WTC11 (cell line): ENCODE results near the gene TINAG. TPM values are rescaled to one million over a fixed set of nuclear protein-coding genes. Genes with fewer than 3 reads are reported as not detected.

Experiments
- ATAC-seq: fragments of 200-7000 bp; cut with Tn5 transposase; 2 replicates; pipeline ENCODE4 v1.10.0; 2021; ENCODE audit warnings: mild to moderate bottlenecking, moderate library complexity
- CTCF ChIA-PET: fragments of 300-600 bp; sonication (Branson Sonifier 250); formaldehyde crosslinking; loops from one replicate; lab custom pipeline; 2021; ENCODE audit warnings: antibody characterized with exemption; lab: Charles Lee
- POLR2A ChIA-PET: fragments of 350-600 bp; sonication (Branson Sonifier 250); formaldehyde crosslinking; loops from one replicate; lab custom pipeline; 2021; ENCODE audit warnings: antibody characterized with exemption; lab: Charles Lee
- DNase-seq: peaks from one replicate; pipeline ENCODE4 v3.0.0; 2021; ENCODE audit warnings: low spot score
- H3K27ac Mint-ChIP-seq: 2 replicates; pipeline ENCODE4 v1.8.0; 2021; ENCODE audit warnings: mixed read lengths
- H3K27me3 Mint-ChIP-seq: 2 replicates; pipeline ENCODE4 v1.8.0; 2021; ENCODE audit warnings: low read depth, mild to moderate bottlenecking, moderate library complexity, mixed read lengths
- H3K36me3 Mint-ChIP-seq: 2 replicates; pipeline ENCODE4 v1.8.0; 2021; ENCODE audit warnings: mixed read lengths
- H3K4me1 Mint-ChIP-seq: 2 replicates; pipeline ENCODE4 v1.8.0; 2022; ENCODE audit warnings: mixed read lengths
- H3K4me3 Mint-ChIP-seq: 2 replicates; pipeline ENCODE4 v1.8.0; 2021; ENCODE audit warnings: mild to moderate bottlenecking, moderate library complexity, mixed read lengths
- H3K9me3 Mint-ChIP-seq: 2 replicates; pipeline ENCODE4 v1.8.0; 2021; ENCODE audit warnings: mixed read lengths
- CREB1 ChIP-seq: sonication (generic); formaldehyde crosslinking; IDR thresholded peaks from 2 replicates; pipeline ENCODE4 v1.8.0; 2023; ENCODE audit warnings: mild to moderate bottlenecking, missing genetic modification reagents
- ELF4 ChIP-seq: sonication (generic); formaldehyde crosslinking; IDR thresholded peaks from 2 replicates; pipeline ENCODE4 v1.8.1; 2022; ENCODE audit warnings: low read depth, mild to moderate bottlenecking, moderate library complexity, missing genetic modification reagents
- FOXJ3 ChIP-seq: sonication (generic); formaldehyde crosslinking; IDR thresholded peaks from 2 replicates; pipeline ENCODE4 v1.9.0; 2021; ENCODE audit warnings: missing genetic modification reagents, mild to moderate bottlenecking, borderline replicate concordance
- FOXP1 ChIP-seq: sonication (generic); formaldehyde crosslinking; IDR thresholded peaks from 2 replicates; pipeline ENCODE4 v1.8.0; 2022; ENCODE audit warnings: missing genetic modification reagents, mild to moderate bottlenecking, moderate library complexity, borderline replicate concordance
- IRF2 ChIP-seq: sonication (generic); formaldehyde crosslinking; IDR thresholded peaks from 2 replicates; pipeline ENCODE4 v1.8.0; 2022; ENCODE audit warnings: low read depth, missing genetic modification reagents, borderline replicate concordance
- JAZF1 ChIP-seq: fragments of 250-450 bp; sonication (Bioruptor Pico); IDR thresholded peaks from 2 replicates; pipeline ENCODE4 v1.9.0; 2021; ENCODE audit warnings: moderate library complexity, mild to moderate bottlenecking, inconsistent platforms
- KAT7 ChIP-seq: sonication (generic); formaldehyde crosslinking; IDR thresholded peaks from 2 replicates; pipeline ENCODE4 v1.8.1; 2023; ENCODE audit warnings: missing genetic modification reagents, mild to moderate bottlenecking, borderline replicate concordance
- MXD4 ChIP-seq: fragments of 250-450 bp; sonication (Bioruptor Pico); IDR thresholded peaks from 2 replicates; pipeline ENCODE4 v1.8.0; 2021; ENCODE audit warnings: mild to moderate bottlenecking, moderate library complexity, borderline replicate concordance
- MYBL2 ChIP-seq: sonication (generic); formaldehyde crosslinking; IDR thresholded peaks from 2 replicates; pipeline ENCODE4 v1.8.1; 2023; ENCODE audit warnings: mild to moderate bottlenecking, moderate library complexity, missing genetic modification reagents
- NR2C2 ChIP-seq: sonication (generic); formaldehyde crosslinking; IDR thresholded peaks from 2 replicates; pipeline ENCODE4 v1.8.0; 2022; ENCODE audit warnings: mild to moderate bottlenecking, missing genetic modification reagents
- total RNA-seq: library from RNA; stranded (reverse); gene quantifications from 3 replicates; pipeline ENCODE4 v1.2.3, GENCODE V29; 2021
- TF ChIP-seq, protein P1 (sequence below): fragments of 250-450 bp; sonication (Bioruptor Pico); IDR thresholded peaks from 2 replicates; pipeline ENCODE4 v2.1.2; 2022; ENCODE audit warnings: mild to moderate bottlenecking, moderate library complexity
- TF ChIP-seq, protein P2 (sequence below): sonication (generic); formaldehyde crosslinking; IDR thresholded peaks from 2 replicates; pipeline ENCODE4 v1.8.1; 2022; ENCODE audit warnings: mild to moderate bottlenecking, moderate library complexity, missing genetic modification reagents
- TF ChIP-seq, protein P3 (sequence below): fragments of 250-450 bp; sonication (Bioruptor Pico); IDR thresholded peaks from 2 replicates; pipeline ENCODE4 v1.9.0; 2021; ENCODE audit warnings: mild to moderate bottlenecking
- TF ChIP-seq, protein P4 (sequence below): sonication (generic); formaldehyde crosslinking; IDR thresholded peaks from 2 replicates; pipeline ENCODE4 v1.8.0; 2022; ENCODE audit warnings: mild to moderate bottlenecking, missing genetic modification reagents
- TF ChIP-seq, protein P5 (sequence below): sonication (generic); formaldehyde crosslinking; IDR thresholded peaks from 2 replicates; pipeline ENCODE4 v1.8.1; 2023; ENCODE audit warnings: mild to moderate bottlenecking, moderate library complexity, missing genetic modification reagents
- TF ChIP-seq, protein P6 (sequence below): fragments of 200-600 bp; IDR thresholded peaks from 2 replicates; pipeline ENCODE4 v1.8.0; 2022; ENCODE audit warnings: antibody characterized with exemption
- TF ChIP-seq, protein P7 (sequence below): sonication (generic); formaldehyde crosslinking; IDR thresholded peaks from 2 replicates; pipeline ENCODE4 v1.8.0; 2022; ENCODE audit warnings: missing genetic modification reagents

TINAG gene
- total RNA-seq, 1 experiment from 2014 or later: not detected

DNA sequence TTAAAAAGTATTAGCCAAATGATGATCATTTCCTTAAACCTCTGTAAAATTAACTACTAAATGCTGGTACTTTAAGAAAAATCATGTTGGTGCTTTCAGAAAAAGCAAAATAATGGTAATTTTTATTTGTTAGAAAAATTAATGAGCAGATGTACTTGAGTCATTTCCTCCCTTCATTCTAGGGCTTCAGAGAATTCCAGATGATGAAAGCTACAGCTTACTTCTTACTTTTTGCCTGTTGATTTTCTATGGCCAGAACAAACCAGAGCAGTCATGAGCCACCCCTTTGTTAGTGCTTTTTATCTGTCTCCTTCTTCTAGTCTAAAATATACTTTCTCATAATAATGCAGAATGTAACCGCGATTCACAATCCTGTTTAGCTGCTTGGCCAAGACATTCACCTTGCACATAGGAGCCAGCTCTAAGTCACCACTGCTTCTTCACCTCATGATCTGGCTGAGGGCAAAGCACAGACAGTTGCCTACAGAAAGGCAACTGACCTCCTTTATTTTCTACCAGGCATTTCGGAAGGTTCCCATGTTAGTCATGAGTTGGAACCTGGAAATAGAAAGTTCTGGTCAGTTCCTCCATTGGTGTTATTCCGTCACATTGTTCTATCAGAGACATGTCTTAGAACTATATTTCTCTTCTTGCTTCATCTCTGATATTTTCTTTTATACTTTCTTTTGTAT is 43.5 kb upstream of the TINAG start:
- no peaks in the 10 kb centered on the region for H3K9me3 Mint-ChIP-seq
- DNase-seq (no peak), ATAC-seq (no peak)
- H3K27ac Mint-ChIP-seq: no peak overlapping the region
- H3K4me3 Mint-ChIP-seq: no peak overlapping the region
- peaks cover 25% of the 10 kb centered on the region for H3K27me3 Mint-ChIP-seq
- ChIA-PET POLR2A (no interaction called here), CTCF (interaction anchor here (1.0 kb wide), 3 partner anchors 8 to 278 kb away, joined by 3 read pairs; no protein-coding TSS in a partner anchor)
- peaks cover 25% of the 10 kb centered on the region for H3K4me1 Mint-ChIP-seq
- H3K36me3 Mint-ChIP-seq: no peaks in the 10 kb centered on the region
- TF ChIP-seq MXD4 (CRISPR knock-in tag): no peak
- no peak for TF ChIP-seq KAT7 (CRISPR knock-in tag)
- TF ChIP-seq, protein P1, sequence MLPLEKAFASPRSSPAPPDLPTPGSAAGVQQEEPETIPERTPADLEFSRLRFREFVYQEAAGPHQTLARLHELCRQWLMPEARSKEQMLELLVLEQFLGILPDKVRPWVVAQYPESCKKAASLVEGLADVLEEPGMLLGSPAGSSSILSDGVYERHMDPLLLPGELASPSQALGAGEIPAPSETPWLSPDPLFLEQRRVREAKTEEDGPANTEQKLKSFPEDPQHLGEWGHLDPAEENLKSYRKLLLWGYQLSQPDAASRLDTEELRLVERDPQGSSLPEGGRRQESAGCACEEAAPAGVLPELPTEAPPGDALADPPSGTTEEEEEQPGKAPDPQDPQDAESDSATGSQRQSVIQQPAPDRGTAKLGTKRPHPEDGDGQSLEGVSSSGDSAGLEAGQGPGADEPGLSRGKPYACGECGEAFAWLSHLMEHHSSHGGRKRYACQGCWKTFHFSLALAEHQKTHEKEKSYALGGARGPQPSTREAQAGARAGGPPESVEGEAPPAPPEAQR (CRISPR knock-in tag): no peak
- TF ChIP-seq, protein P2, sequence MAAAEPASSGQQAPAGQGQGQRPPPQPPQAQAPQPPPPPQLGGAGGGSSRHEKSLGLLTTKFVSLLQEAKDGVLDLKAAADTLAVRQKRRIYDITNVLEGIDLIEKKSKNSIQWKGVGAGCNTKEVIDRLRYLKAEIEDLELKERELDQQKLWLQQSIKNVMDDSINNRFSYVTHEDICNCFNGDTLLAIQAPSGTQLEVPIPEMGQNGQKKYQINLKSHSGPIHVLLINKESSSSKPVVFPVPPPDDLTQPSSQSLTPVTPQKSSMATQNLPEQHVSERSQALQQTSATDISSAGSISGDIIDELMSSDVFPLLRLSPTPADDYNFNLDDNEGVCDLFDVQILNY: no peak
- no peak for TF ChIP-seq MYBL2 (CRISPR knock-in tag)
- TF ChIP-seq, protein P3, sequence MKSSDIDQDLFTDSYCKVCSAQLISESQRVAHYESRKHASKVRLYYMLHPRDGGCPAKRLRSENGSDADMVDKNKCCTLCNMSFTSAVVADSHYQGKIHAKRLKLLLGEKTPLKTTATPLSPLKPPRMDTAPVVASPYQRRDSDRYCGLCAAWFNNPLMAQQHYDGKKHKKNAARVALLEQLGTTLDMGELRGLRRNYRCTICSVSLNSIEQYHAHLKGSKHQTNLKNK: no peak
- TF ChIP-seq NR2C2 (CRISPR knock-in tag): no peak
- TF ChIP-seq, protein P4, sequence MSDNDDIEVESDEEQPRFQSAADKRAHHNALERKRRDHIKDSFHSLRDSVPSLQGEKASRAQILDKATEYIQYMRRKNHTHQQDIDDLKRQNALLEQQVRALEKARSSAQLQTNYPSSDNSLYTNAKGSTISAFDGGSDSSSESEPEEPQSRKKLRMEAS (CRISPR knock-in tag): no peak
- TF ChIP-seq, protein P5, sequence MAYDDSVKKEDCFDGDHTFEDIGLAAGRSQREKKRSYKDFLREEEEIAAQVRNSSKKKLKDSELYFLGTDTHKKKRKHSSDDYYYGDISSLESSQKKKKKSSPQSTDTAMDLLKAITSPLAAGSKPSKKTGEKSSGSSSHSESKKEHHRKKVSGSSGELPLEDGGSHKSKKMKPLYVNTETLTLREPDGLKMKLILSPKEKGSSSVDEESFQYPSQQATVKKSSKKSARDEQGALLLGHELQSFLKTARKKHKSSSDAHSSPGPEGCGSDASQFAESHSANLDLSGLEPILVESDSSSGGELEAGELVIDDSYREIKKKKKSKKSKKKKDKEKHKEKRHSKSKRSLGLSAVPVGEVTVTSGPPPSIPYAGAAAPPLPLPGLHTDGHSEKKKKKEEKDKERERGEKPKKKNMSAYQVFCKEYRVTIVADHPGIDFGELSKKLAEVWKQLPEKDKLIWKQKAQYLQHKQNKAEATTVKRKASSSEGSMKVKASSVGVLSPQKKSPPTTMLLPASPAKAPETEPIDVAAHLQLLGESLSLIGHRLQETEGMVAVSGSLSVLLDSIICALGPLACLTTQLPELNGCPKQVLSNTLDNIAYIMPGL (CRISPR knock-in tag): no peak

DNA sequence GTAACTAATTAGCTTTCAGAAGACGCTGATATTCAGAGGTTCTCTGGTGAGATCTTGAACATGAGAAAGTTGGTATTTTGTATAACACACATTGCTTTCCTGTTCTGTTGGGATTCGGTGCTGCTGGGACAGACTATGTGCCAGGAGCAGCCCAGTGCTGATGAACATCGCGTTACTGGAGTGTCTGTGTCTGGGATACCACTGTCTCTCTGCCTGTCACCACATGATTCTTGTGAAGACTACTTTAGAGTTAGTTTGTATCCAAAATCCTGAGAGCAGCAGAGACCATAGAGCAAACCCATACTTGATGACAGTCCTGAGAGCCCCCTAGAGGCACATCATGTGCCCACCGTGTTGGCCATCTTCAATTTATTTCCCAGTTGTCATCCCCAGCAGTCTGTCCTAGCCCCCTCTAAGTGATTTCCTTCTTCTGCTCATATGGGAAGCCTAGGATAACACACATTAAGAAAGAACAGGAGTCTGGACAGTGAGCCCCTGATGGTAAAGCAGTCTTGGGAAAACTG is 41.8 kb upstream of the TINAG start:
- no peak for TF ChIP-seq FOXP1
- TF ChIP-seq, protein P6, sequence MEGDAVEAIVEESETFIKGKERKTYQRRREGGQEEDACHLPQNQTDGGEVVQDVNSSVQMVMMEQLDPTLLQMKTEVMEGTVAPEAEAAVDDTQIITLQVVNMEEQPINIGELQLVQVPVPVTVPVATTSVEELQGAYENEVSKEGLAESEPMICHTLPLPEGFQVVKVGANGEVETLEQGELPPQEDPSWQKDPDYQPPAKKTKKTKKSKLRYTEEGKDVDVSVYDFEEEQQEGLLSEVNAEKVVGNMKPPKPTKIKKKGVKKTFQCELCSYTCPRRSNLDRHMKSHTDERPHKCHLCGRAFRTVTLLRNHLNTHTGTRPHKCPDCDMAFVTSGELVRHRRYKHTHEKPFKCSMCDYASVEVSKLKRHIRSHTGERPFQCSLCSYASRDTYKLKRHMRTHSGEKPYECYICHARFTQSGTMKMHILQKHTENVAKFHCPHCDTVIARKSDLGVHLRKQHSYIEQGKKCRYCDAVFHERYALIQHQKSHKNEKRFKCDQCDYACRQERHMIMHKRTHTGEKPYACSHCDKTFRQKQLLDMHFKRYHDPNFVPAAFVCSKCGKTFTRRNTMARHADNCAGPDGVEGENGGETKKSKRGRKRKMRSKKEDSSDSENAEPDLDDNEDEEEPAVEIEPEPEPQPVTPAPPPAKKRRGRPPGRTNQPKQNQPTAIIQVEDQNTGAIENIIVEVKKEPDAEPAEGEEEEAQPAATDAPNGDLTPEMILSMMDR: peak; percentile 22; the same call in 1 of the 2 replicates
- TF ChIP-seq, all 79 proteins: peak for 1
- peak; percentile 85 for ATAC-seq
- ChIA-PET CTCF (interaction anchor here (1.0 to 2.8 kb wide), 5 partner anchors 8 to 280 kb away, joined by 3 to 35 read pairs (median 6); no protein-coding TSS in a partner anchor), POLR2A (interaction anchor here (0.8 kb wide), 1 partner anchor 216 kb away, joined by 3 read pairs; no protein-coding TSS in a partner anchor)
- H3K27me3 Mint-ChIP-seq: peaks cover 17% of the 10 kb centered on the region
- no peak overlapping the region for H3K4me3 Mint-ChIP-seq
- H3K27ac Mint-ChIP-seq: no peak overlapping the region
- H3K9me3 Mint-ChIP-seq: no peaks in the 10 kb centered on the region
- H3K4me1 Mint-ChIP-seq: peaks cover 18% of the 10 kb centered on the region
- H3K36me3 Mint-ChIP-seq: no peaks in the 10 kb centered on the region
- DNase-seq: peak; percentile 19

DNA sequence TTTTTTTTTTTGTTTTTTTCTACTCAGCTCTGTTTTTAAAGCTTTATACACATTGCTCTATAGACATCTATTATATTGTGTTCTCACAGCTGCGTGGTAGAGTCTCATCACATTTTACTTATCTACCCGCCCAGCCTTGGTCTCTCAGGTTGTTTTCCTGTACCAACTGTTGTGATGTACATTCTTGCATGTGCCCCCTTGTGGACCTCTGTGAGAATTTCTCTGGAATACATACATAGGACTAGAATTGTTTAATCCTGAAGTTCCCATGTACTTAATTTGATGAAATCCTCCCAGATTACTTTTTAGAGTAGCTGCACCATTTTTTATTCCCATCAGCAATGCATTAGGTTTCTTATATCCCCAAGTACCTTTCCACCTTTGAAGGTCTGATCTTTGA is 40.4 kb upstream of the TINAG start:
- peak; percentile 24 for DNase-seq
- no peak for TF ChIP-seq CREB1 (CRISPR knock-in tag)
- TF ChIP-seq, protein P6: peak; percentile 32; the same call in 1 of the 2 replicates
- no peak for TF ChIP-seq IRF2 (CRISPR knock-in tag)
- no peak for TF ChIP-seq ELF4 (CRISPR knock-in tag)
- TF ChIP-seq FOXJ3 (CRISPR knock-in tag): no peak
- TF ChIP-seq JAZF1 (CRISPR knock-in tag): no peak
- TF ChIP-seq, protein P7, sequence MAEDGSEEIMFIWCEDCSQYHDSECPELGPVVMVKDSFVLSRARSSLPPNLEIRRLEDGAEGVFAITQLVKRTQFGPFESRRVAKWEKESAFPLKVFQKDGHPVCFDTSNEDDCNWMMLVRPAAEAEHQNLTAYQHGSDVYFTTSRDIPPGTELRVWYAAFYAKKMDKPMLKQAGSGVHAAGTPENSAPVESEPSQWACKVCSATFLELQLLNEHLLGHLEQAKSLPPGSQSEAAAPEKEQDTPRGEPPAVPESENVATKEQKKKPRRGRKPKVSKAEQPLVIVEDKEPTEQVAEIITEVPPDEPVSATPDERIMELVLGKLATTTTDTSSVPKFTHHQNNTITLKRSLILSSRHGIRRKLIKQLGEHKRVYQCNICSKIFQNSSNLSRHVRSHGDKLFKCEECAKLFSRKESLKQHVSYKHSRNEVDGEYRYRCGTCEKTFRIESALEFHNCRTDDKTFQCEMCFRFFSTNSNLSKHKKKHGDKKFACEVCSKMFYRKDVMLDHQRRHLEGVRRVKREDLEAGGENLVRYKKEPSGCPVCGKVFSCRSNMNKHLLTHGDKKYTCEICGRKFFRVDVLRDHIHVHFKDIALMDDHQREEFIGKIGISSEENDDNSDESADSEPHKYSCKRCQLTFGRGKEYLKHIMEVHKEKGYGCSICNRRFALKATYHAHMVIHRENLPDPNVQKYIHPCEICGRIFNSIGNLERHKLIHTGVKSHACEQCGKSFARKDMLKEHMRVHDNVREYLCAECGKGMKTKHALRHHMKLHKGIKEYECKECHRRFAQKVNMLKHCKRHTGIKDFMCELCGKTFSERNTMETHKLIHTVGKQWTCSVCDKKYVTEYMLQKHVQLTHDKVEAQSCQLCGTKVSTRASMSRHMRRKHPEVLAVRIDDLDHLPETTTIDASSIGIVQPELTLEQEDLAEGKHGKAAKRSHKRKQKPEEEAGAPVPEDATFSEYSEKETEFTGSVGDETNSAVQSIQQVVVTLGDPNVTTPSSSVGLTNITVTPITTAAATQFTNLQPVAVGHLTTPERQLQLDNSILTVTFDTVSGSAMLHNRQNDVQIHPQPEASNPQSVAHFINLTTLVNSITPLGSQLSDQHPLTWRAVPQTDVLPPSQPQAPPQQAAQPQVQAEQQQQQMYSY (CRISPR knock-in tag): no peak
- H3K4me1 Mint-ChIP-seq: peaks cover 5% of the 10 kb centered on the region
- no peaks in the 10 kb centered on the region for H3K9me3 Mint-ChIP-seq
- ATAC-seq: peak; percentile 73
- ChIA-PET CTCF (interaction anchor here (1.0 to 2.8 kb wide), 5 partner anchors 10 to 281 kb away, joined by 3 to 35 read pairs (median 6); no protein-coding TSS in a partner anchor), POLR2A (no interaction called here)
- H3K4me3 Mint-ChIP-seq: no peak overlapping the region
- no peaks in the 10 kb centered on the region for H3K36me3 Mint-ChIP-seq
- peaks cover 8% of the 10 kb centered on the region for H3K27me3 Mint-ChIP-seq
- H3K27ac Mint-ChIP-seq: no peak overlapping the region
